B cell (primary cell): Measurements from ENCODE around the gene KIRREL3. TPM values are rescaled to one million over a fixed set of nuclear protein-coding genes. Genes with fewer than 3 reads are reported as not detected.

Experiments used
- ATAC-seq: fragments of 200-7000 bp; cut with Tn5 transposase; one replicate; pipeline ENCODE4 v1.10.0; 2021; ENCODE audit warnings: low read depth, mild to moderate bottlenecking, moderate number of reproducible peaks, moderate library complexity
- CTCF ChIA-PET: fragments of 350-600 bp; sonication (Branson Sonifier 250); formaldehyde crosslinking; loops from one replicate; lab custom pipeline; 2021; ENCODE audit warnings: antibody characterized with exemption, inconsistent platforms; lab: Charles Lee
- POLR2A ChIA-PET: fragments of 350-600 bp; sonication (Branson Sonifier 250); formaldehyde crosslinking; loops from one replicate; lab custom pipeline; 2021; ENCODE audit warnings: antibody characterized with exemption; lab: Charles Lee
- DNase-seq: peaks from one replicate; pipeline ENCODE4 v3.0.0; 2013
- H2AFZ ChIP-seq: 2 replicates; pipeline ENCODE4 v1.6.1; 2012; ENCODE audit warnings: mild to moderate bottlenecking, low read depth, low read length; ENCODE audit not compliant: insufficient read depth, poor library complexity, severe bottlenecking
- H3K27ac ChIP-seq, 2 donors: 1 replicate in 1 of 2; 2 replicates in 1 of 2; pipeline ENCODE4 v1.5.1; 2012 to 2013; ENCODE audit warnings: low read length in 2 of 2, mild to moderate bottlenecking in 2 of 2, moderate library complexity in 1 of 2
- H3K27me3 ChIP-seq, 4 experiments: fragments of 200-600 bp in 1 of 4; sonication (generic) in 1 of 4; replicated peaks in 1 of 4; 1 replicate in 2 of 4; 2 replicates in 2 of 4; pipeline versions ENCODE4 v1.6.1 to v1.7.0; 2013 to 2016; ENCODE audit warnings: low read length in 3 of 4, mild to moderate bottlenecking in 2 of 4, mixed read lengths in 1 of 4, moderate library complexity in 1 of 4; ENCODE audit not compliant: insufficient read depth in 4 of 4, control insufficient read depth in 3 of 4; ENCODE audit errors: control extremely low read depth in 1 of 4
- H3K36me3 ChIP-seq, 2 experiments: replicated peaks in 1 of 2; 1 replicate in 1 of 2; 2 replicates in 1 of 2; pipeline versions ENCODE4 v1.6.1 to v1.7.1; 2013; ENCODE audit warnings: low read length in 1 of 2; ENCODE audit not compliant: insufficient read depth in 2 of 2, control insufficient read depth in 1 of 2; ENCODE audit errors: control extremely low read depth in 1 of 2, extremely low read depth in 1 of 2
- H3K4me1 ChIP-seq, 2 donors: fragments of 200-600 bp in 1 of 2; sonication (generic) in 1 of 2; 1 replicate in 1 of 2; 2 replicates in 1 of 2; pipeline versions ENCODE4 v1.5.1 to v1.6.1; 2013 to 2017; ENCODE audit warnings: low read length in 2 of 2; ENCODE audit not compliant: control insufficient read depth in 2 of 2, insufficient read depth in 2 of 2
- H3K4me2 ChIP-seq: replicated peaks from 2 replicates; pipeline ENCODE3; 2012; ENCODE audit warnings: mild to moderate bottlenecking, low read depth, low read length; ENCODE audit not compliant: poor library complexity, severe bottlenecking
- H3K4me3 ChIP-seq, 5 experiments: fragments of 200-600 bp in 1 of 5; sonication (generic) in 1 of 5; 1 replicate in 3 of 5; 2 replicates in 2 of 5; pipeline versions ENCODE4 v1.5.1 to v1.7.0; 2011 to 2016; ENCODE audit warnings: low read length in 4 of 5, mild to moderate bottlenecking in 4 of 5, low read depth in 2 of 5, control low read depth in 1 of 5, moderate library complexity in 1 of 5; ENCODE audit not compliant: insufficient read depth in 1 of 5; ENCODE audit errors: control extremely low read depth in 1 of 5, extremely low read depth in 1 of 5
- H3K79me2 ChIP-seq: fragments of 200-600 bp; sonication (generic); one replicate; pipeline ENCODE4 v1.6.0; 2016; ENCODE audit warnings: low read length; ENCODE audit not compliant: control insufficient read depth, insufficient read depth
- H3K9ac ChIP-seq: fragments of 200-600 bp; sonication (generic); 2 replicates; pipeline ENCODE4 v1.6.1; 2017; ENCODE audit warnings: mild to moderate bottlenecking, low read length, moderate library complexity
- H3K9me3 ChIP-seq, 3 donors: one replicate each; pipeline versions ENCODE4 v1.6.1 to v1.7.1; 2013; ENCODE audit warnings: low read length in 2 of 3; ENCODE audit not compliant: control insufficient read depth in 2 of 3, insufficient read depth in 1 of 3; ENCODE audit errors: control extremely low read depth in 1 of 3
- H4K20me1 ChIP-seq: 2 replicates; pipeline ENCODE4 v1.6.0; 2012; ENCODE audit warnings: mild to moderate bottlenecking, low read length; ENCODE audit not compliant: insufficient read depth, control insufficient read depth, poor library complexity, severe bottlenecking
- H3K27ac Mint-ChIP-seq: one replicate; pipeline ENCODE4 v1.8.0; 2021; ENCODE audit warnings: mixed read lengths
- H3K27me3 Mint-ChIP-seq: one replicate; pipeline ENCODE4 v1.8.0; 2021; ENCODE audit warnings: mixed read lengths
- H3K4me1 Mint-ChIP-seq: one replicate; pipeline ENCODE4 v1.8.0; 2021; ENCODE audit warnings: mixed read lengths
- H3K4me3 Mint-ChIP-seq: one replicate; pipeline ENCODE4 v1.8.0; 2021; ENCODE audit warnings: mixed read lengths
- H3K9me3 Mint-ChIP-seq: one replicate; pipeline ENCODE4 v1.8.0; 2022; ENCODE audit warnings: mixed read lengths; ENCODE audit not compliant: insufficient read depth
- CTCF ChIP-seq: fragments of 200-600 bp; IDR thresholded peaks from one replicate; pipeline ENCODE4 v1.8.0; 2022; ENCODE audit warnings: antibody characterized with exemption, mild to moderate bottlenecking
- EZH2 ChIP-seq: IDR thresholded peaks from 2 replicates; pipeline ENCODE4 v1.6.1; 2012; ENCODE audit warnings: borderline replicate concordance, low read depth, mild to moderate bottlenecking, moderate library complexity, low read length; ENCODE audit not compliant: insufficient read depth, poor library complexity, severe bottlenecking
- WGBS: methylation state at CpG from one replicate; pipeline ENCODE4 v1.1.5; 2013; ENCODE audit warnings: missing lambda C conversion rate; ENCODE audit not compliant: insufficient coverage; 5-methylcytosine and 5-hydroxymethylcytosine counted together
- intact Hi-C: fragments of 100-400 bp; cut with micrococcal nuclease; formaldehyde crosslinking; loops from one replicate; pipeline ENCODE4 v1.10.0; 2022
- polyA plus RNA-seq: library from polyadenylated mRNA; depleted of rRNA; stranded (reverse); fragments of >200 nt; gene quantifications from 2 replicates; pipeline ENCODE4 v1.2.3, GENCODE V29; 2012
- total RNA-seq, 2 donors: library from RNA; stranded (reverse); fragments of 120-200 nt in 1 of 2; gene quantifications; 1 replicate in 1 of 2; 2 replicates in 1 of 2; pipeline versions ENCODE4 v1.2.3 to v1.2.4, GENCODE V29; 2013 to 2022

Gene KIRREL3
- total and polyA plus RNA-seq, 2 donors (not counting 1 experiment from before 2014, with no cell fraction given): not detected

- Histone ChIP-seq H3K27ac (no peak overlapping the region), H3K4me1 (no peaks in the 10 kb centered on the region), H3K36me3 (no peaks in the 10 kb centered on the region), H3K4me2 (no peak overlapping the region), H4K20me1 (no peaks in the 10 kb centered on the region), H3K9ac (no peak overlapping the region), H3K27me3 (peaks cover 0 to 9% (median 0%) of the 10 kb centered on the region in 4 experiments), H3K4me3 (no peak overlapping the region), H3K9me3 (peaks cover 0 to 7% (median 0%) of the 10 kb centered on the region in 3 donors), H2AFZ (no peak overlapping the region), H3K79me2 (no peaks in the 10 kb centered on the region)
- WGBS: 78% methylated on average over 3 of the region's 4 CpGs
- intact Hi-C loops: no loop called here
- Mint-ChIP-seq H3K4me3 (no peak overlapping the region), H3K27ac (no peak overlapping the region), H3K27me3 (peaks cover 34% of the 10 kb centered on the region), H3K4me1 (no peaks in the 10 kb centered on the region), H3K9me3 (no peaks in the 10 kb centered on the region)
- ATAC-seq: no peak
- CTCF ChIA-PET: no interaction called here
- POLR2A ChIA-PET: no interaction called here
- no peak for DNase-seq
- TF ChIP-seq CTCF (peak; percentile 26), EZH2 (no peak)
Observed at GRCh38 chr11:126716456-126717083, 284.0 kb downstream of the KIRREL3 start.

GRCh38 chr11:126713806-126714205 lies 286.8 kb downstream of the KIRREL3 start:
- ChIA-PET CTCF (no interaction called here), POLR2A (no interaction called here)
- 86% methylated on average over 5 of the region's 6 CpGs for WGBS
- TF ChIP-seq EZH2 (no peak), CTCF (no peak)
- Mint-ChIP-seq H3K27ac (no peak overlapping the region), H3K27me3 (peaks cover 24% of the 10 kb centered on the region), H3K4me1 (no peaks in the 10 kb centered on the region), H3K4me3 (no peak overlapping the region), H3K9me3 (no peaks in the 10 kb centered on the region)
- no peak overlapping the region for H3K27ac ChIP-seq
- H3K4me1 ChIP-seq: no peaks in the 10 kb centered on the region
- no peak overlapping the region for H2AFZ ChIP-seq
- H3K9ac ChIP-seq: no peak overlapping the region
- H3K9me3 ChIP-seq: peaks cover 0 to 7% (median 0%) of the 10 kb centered on the region in 3 donors
- no peaks in the 10 kb centered on the region for H3K79me2 ChIP-seq
- no peaks in the 10 kb centered on the region for H4K20me1 ChIP-seq
- H3K4me2 ChIP-seq: no peak overlapping the region
- H3K27me3 ChIP-seq: peaks cover 0 to 14% (median 0%) of the 10 kb centered on the region in 4 experiments
- intact Hi-C loops: no loop called here
- no peak for ATAC-seq
- H3K36me3 ChIP-seq: no peaks in the 10 kb centered on the region
- no peak overlapping the region for H3K4me3 ChIP-seq
- DNase-seq: no peak
